Measurements from ENCODE around the gene FUT6. TPM values are rescaled to one million over a fixed set of nuclear protein-coding genes. Genes with fewer than 3 reads are reported as not detected.

The FUT6 gene
- total RNA-seq, 1 donor from 2014 or later: not detected

- H3K9me3 ChIP-seq (ENCODE audit: control insufficient read depth in 3 of 3, low read length in 3 of 3): no peaks in the 10 kb centered on the region
- peaks cover 42 to 57% (median 51%) of the 10 kb centered on the region in 3 donors for H3K27me3 ChIP-seq (ENCODE audit: control insufficient read depth in 3 of 3, insufficient read depth in 3 of 3, low read length in 3 of 3)
- no peak overlapping the region for H3K4me3 ChIP-seq (ENCODE audit: low read length in 3 of 3)
Measured at GRCh38 chr19:5805462-5806132, 33.9 kb downstream of the FUT6 start.

DNA sequence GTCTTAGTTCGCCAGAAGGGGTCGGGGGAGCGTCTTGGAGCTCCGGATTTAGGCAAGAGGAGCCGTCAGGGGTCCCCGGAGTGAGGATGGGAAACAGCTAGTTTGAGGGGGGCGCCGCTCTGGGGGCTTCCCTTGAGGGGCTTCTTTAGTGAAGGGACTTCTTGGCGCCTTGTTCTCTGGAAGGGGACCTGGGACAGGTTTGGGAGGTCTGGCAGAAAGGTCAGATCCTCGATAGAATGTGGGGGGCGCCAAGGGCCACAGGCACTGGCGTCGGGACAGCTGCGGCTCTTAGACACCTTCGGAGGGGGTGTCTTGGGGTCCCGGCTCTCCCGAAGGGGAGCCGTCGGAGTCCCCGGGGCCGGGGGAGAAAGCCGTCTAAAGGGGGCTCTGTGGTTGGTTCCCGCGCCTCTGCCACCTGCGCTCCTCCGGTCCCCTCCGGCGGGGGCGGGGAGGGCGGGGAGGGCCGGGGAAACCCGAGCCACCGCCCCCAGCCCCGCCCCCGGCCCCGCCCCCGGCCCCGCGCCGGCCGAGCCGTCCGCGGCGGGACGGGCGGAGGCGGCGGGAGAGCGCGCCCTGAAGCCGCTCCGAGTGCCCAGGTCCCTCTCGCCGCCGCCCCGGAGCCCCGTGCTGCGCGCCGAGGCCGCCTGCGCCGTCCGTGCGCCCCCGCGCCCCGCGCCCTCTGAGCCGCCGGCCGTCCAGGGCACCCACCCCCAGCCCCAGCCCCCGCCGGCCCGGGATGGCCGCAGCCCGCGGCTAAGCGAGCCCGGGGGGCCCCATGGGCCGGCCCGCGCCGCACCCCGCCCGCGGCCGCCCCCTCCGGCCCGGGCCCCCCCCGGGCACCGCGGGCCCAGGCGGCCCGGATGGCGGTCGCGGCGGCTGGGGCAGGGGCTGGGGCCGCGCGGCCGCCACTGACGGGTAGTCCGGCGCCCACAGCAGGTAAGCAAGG, 34.7 kb downstream of the FUT6 start, which contains the start of gene NRTN:
TSS of gene NRTN (plus strand) at position 552 of the 946 bp plus-strand sequence. CDS start 19,099 bp downstream, outside the sequence.
- Histone ChIP-seq H3K36me3 (ENCODE audit: control insufficient read depth in 3 of 3, insufficient read depth in 3 of 3, low read length in 3 of 3) (no peaks in the 10 kb centered on the region), H3K9ac (ENCODE audit: low read depth in 1 of 3, low read length in 3 of 3) (no peak within 1 kb of the TSS), H3K4me1 (ENCODE audit: control insufficient read depth in 3 of 3, insufficient read depth in 3 of 3, low read length in 3 of 3) (peaks cover 4 to 7% (median 5%) of the 10 kb centered on the region in 3 donors), H3K27ac (ENCODE audit: low read depth, low read length) (no peak within 1 kb of the TSS), H3K4me3 (ENCODE audit: low read length in 3 of 3) (no peak within 1 kb of the TSS), H3K27me3 (ENCODE audit: control insufficient read depth in 3 of 3, insufficient read depth in 3 of 3, low read length in 3 of 3) (peaks cover 45 to 65% (median 59%) of the 10 kb centered on the region in 3 donors), H3K9me3 (ENCODE audit: control insufficient read depth in 3 of 3, low read length in 3 of 3) (no peaks in the 10 kb centered on the region)

More at GRCh38 chr19:5805462-5806132, 33.9 kb downstream of the FUT6 start:
- H3K9ac ChIP-seq (ENCODE audit: low read depth in 1 of 3, low read length in 3 of 3): no peak overlapping the region
- no peak overlapping the region for H3K27ac ChIP-seq (ENCODE audit: low read depth, low read length)
- no peaks in the 10 kb centered on the region for H3K36me3 ChIP-seq (ENCODE audit: control insufficient read depth in 3 of 3, insufficient read depth in 3 of 3, low read length in 3 of 3)
- peaks cover 4 to 7% (median 5%) of the 10 kb centered on the region in 3 donors for H3K4me1 ChIP-seq (ENCODE audit: control insufficient read depth in 3 of 3, insufficient read depth in 3 of 3, low read length in 3 of 3)

- Histone ChIP-seq H3K4me1 (ENCODE audit: control insufficient read depth in 3 of 3, insufficient read depth in 3 of 3, low read length in 3 of 3) (peaks cover 4 to 7% (median 5%) of the 10 kb centered on the region in 3 donors), H3K27ac (ENCODE audit: low read depth, low read length) (no peak overlapping the region), H3K9ac (ENCODE audit: low read depth in 1 of 3, low read length in 3 of 3) (peak overlapping the region in 1 of 3 donors; percentile 33), H3K4me3 (ENCODE audit: low read length in 3 of 3) (peak overlapping the region in 2 of 3 donors; percentile 29 to 30), H3K9me3 (ENCODE audit: control insufficient read depth in 3 of 3, low read length in 3 of 3) (no peaks in the 10 kb centered on the region), H3K27me3 (ENCODE audit: control insufficient read depth in 3 of 3, insufficient read depth in 3 of 3, low read length in 3 of 3) (peaks cover 47 to 73% (median 65%) of the 10 kb centered on the region in 3 donors), H3K36me3 (ENCODE audit: control insufficient read depth in 3 of 3, insufficient read depth in 3 of 3, low read length in 3 of 3) (no peaks in the 10 kb centered on the region)
Measured at GRCh38 chr19:5803752-5804515, 35.6 kb downstream of the FUT6 start.

DNA sequence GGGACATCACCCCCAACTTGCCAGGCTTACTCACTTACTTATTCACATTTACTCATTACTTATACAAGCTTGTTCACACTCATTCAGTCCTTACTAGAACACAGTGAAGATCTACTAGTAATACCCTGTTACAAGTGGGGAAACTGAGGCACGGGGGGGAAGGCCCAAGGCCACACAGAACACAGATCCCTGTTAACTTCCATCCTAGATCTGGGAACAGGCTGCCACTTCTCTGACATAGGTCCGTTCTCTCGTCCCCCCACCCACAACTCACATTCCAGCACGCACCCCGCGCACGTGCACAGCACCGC, 36.1 kb downstream of the FUT6 start:
- H3K27me3 ChIP-seq (ENCODE audit: control insufficient read depth in 3 of 3, insufficient read depth in 3 of 3, low read length in 3 of 3): peaks cover 47 to 73% (median 65%) of the 10 kb centered on the region in 3 donors
- peak overlapping the region in 2 of 3 donors; percentile 29 to 30 for H3K4me3 ChIP-seq (ENCODE audit: low read length in 3 of 3)
- H3K4me1 ChIP-seq (ENCODE audit: control insufficient read depth in 3 of 3, insufficient read depth in 3 of 3, low read length in 3 of 3): peaks cover 4 to 7% (median 5%) of the 10 kb centered on the region in 3 donors
- H3K9ac ChIP-seq (ENCODE audit: low read depth in 1 of 3, low read length in 3 of 3): peak overlapping the region in 1 of 3 donors; percentile 33
- H3K9me3 ChIP-seq (ENCODE audit: control insufficient read depth in 3 of 3, low read length in 3 of 3): no peaks in the 10 kb centered on the region
- no peaks in the 10 kb centered on the region for H3K36me3 ChIP-seq (ENCODE audit: control insufficient read depth in 3 of 3, insufficient read depth in 3 of 3, low read length in 3 of 3)
- no peak overlapping the region for H3K27ac ChIP-seq (ENCODE audit: low read depth, low read length)

DNA sequence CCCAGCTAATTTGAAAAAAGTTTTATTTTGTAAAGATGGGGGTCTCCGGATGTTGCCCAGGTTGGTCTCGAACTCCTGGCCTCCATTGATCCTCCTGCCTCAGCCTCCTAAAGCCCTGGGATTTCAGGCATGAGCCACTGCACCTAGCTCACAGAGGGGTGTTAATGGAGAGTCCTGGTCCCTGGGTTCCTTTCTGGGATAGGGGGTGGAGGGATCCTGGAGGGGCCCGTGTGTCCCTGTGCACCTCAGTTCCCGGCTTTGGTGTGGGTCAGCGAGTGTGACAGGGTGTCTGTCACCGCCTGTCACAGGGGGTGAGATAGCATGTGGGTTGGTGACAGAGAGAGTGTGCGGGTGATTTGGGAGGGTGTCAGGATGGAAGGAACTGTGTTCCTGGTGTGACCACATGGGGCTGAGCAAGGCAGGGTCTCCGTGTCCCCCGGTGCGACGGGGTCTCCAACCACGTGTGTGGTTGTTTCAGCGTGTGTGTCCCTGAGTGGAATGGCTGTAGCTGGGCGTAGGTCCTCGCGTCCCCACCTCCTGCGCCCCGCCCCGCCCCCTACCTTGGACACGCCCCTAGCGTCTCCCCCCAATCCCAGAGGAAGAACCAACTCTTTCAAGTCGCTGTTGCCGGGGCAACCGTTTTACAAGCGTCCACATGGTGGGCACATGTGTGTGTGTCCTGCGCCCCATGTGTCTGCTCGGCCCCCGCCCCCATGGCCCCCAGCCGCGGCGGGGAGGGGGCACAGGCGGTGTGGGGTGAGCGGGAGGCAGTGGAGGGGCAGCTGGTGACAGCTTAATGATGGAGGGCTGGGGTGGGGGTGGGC, 37.5 kb downstream of the FUT6 start:
- Histone ChIP-seq H3K4me1 (ENCODE audit: control insufficient read depth in 3 of 3, insufficient read depth in 3 of 3, low read length in 3 of 3) (peaks cover 4 to 7% (median 5%) of the 10 kb centered on the region in 3 donors), H3K4me3 (ENCODE audit: low read length in 3 of 3) (no peak overlapping the region), H3K36me3 (ENCODE audit: control insufficient read depth in 3 of 3, insufficient read depth in 3 of 3, low read length in 3 of 3) (no peaks in the 10 kb centered on the region), H3K27me3 (ENCODE audit: control insufficient read depth in 3 of 3, insufficient read depth in 3 of 3, low read length in 3 of 3) (peaks cover 44 to 75% (median 67%) of the 10 kb centered on the region in 3 donors), H3K27ac (ENCODE audit: low read depth, low read length) (no peak overlapping the region), H3K9ac (ENCODE audit: low read depth in 1 of 3, low read length in 3 of 3) (no peak overlapping the region), H3K9me3 (ENCODE audit: control insufficient read depth in 3 of 3, low read length in 3 of 3) (no peaks in the 10 kb centered on the region)

GRCh38 chr19:5800361-5801270, 38.9 kb downstream of the FUT6 start:
- Histone ChIP-seq H3K9ac (ENCODE audit: low read depth in 1 of 3, low read length in 3 of 3) (no peak overlapping the region), H3K9me3 (ENCODE audit: control insufficient read depth in 3 of 3, low read length in 3 of 3) (no peaks in the 10 kb centered on the region), H3K4me1 (ENCODE audit: control insufficient read depth in 3 of 3, insufficient read depth in 3 of 3, low read length in 3 of 3) (peaks cover 4 to 7% (median 5%) of the 10 kb centered on the region in 3 donors), H3K27ac (ENCODE audit: low read depth, low read length) (no peak overlapping the region), H3K27me3 (ENCODE audit: control insufficient read depth in 3 of 3, insufficient read depth in 3 of 3, low read length in 3 of 3) (peaks cover 39 to 62% (median 56%) of the 10 kb centered on the region in 3 donors), H3K36me3 (ENCODE audit: control insufficient read depth in 3 of 3, insufficient read depth in 3 of 3, low read length in 3 of 3) (no peaks in the 10 kb centered on the region), H3K4me3 (ENCODE audit: low read length in 3 of 3) (no peak overlapping the region)

GRCh38 chr19:5799247-5800241, 40.0 kb downstream of the FUT6 start:
- no peaks in the 10 kb centered on the region for H3K36me3 ChIP-seq (ENCODE audit: control insufficient read depth in 3 of 3, insufficient read depth in 3 of 3, low read length in 3 of 3)
- H3K4me1 ChIP-seq (ENCODE audit: control insufficient read depth in 3 of 3, insufficient read depth in 3 of 3, low read length in 3 of 3): peaks cover 4 to 7% (median 5%) of the 10 kb centered on the region in 3 donors
- H3K9ac ChIP-seq (ENCODE audit: low read depth in 1 of 3, low read length in 3 of 3): no peak overlapping the region
- H3K9me3 ChIP-seq (ENCODE audit: control insufficient read depth in 3 of 3, low read length in 3 of 3): no peaks in the 10 kb centered on the region
- H3K4me3 ChIP-seq (ENCODE audit: low read length in 3 of 3): no peak overlapping the region
- H3K27ac ChIP-seq (ENCODE audit: low read depth, low read length): no peak overlapping the region
- peaks cover 34 to 62% (median 53%) of the 10 kb centered on the region in 3 donors for H3K27me3 ChIP-seq (ENCODE audit: control insufficient read depth in 3 of 3, insufficient read depth in 3 of 3, low read length in 3 of 3)

DNA sequence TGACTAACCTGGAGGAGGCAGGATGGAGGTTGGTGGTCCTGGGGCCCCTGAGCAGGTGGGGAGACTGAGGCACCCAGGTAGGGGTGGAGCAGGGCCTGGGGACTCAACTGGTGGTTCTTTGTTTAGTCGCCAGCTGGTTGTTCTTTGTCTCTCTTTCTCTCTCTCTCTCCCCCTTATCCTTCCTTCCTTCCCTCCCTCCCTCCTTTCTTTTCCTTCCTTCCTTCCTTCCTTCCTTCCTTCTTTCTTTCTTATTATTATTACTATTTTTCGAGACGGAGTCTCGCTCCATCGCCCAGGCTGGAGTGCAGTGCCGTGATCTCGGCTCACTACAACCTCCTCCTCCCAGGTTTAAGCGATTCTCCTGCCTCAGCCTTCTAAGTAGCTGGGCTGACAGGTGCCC, 41.3 kb downstream of the FUT6 start:
- Histone ChIP-seq H3K4me3 (ENCODE audit: low read length in 3 of 3) (no peak overlapping the region), H3K27me3 (ENCODE audit: control insufficient read depth in 3 of 3, insufficient read depth in 3 of 3, low read length in 3 of 3) (peaks cover 21 to 49% (median 41%) of the 10 kb centered on the region in 3 donors), H3K27ac (ENCODE audit: low read depth, low read length) (no peak overlapping the region)

More for the DNA sequence above, 41.3 kb downstream of the FUT6 start:
- Histone ChIP-seq H3K4me1 (ENCODE audit: control insufficient read depth in 3 of 3, insufficient read depth in 3 of 3, low read length in 3 of 3) (peaks cover 0 to under 1% (median 0%) of the 10 kb centered on the region in 3 donors), H3K36me3 (ENCODE audit: control insufficient read depth in 3 of 3, insufficient read depth in 3 of 3, low read length in 3 of 3) (no peaks in the 10 kb centered on the region), H3K9ac (ENCODE audit: low read depth in 1 of 3, low read length in 3 of 3) (no peak overlapping the region), H3K9me3 (ENCODE audit: control insufficient read depth in 3 of 3, low read length in 3 of 3) (no peaks in the 10 kb centered on the region)

Measured in skeletal muscle tissue (tissue), 4 donors.